AML-193 (cell line): ENCODE data around the gene NEK6.
A peak's percentile ranks its signal among the peaks of the same experiment; 100 is the strongest.

Experiments
- DNase-seq, 2 experiments: peaks; one replicate each; lab custom pipeline; 2025; lab: John Stamatoyannopoulos, UW

NEK6 gene

DNA sequence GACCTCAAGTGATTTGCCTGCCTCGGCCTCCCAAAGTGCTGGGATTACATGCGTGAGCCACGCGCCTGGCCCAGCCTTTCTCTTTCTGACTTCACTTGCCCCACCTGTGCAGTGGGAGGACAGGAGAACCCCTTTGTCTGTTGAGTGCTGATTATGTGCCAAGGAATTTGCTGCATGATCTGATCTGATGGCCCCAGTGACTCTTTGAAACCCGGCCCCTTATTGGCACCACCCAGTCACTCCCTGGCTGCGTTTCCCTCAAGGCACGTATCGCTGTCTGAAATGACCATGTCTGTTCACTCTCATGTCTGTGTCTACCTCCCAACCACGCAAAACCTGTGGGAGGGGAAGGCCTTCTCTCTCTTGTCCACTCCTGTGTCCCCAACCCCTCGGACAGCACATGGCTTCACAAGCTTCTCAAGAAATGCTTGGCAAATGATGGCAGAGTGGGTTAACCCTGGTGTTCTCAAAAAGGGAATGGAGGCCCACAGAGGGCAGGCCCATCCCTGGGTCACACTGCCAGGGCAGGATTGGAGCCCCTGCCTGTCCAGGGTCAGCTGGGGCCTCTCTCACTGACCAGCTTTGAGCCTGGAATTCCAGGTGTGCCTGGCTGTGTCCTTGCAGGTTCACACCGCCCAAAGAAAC lies 21.9 kb downstream of the NEK6 start:
- DNase-seq, result no peak

DNA sequence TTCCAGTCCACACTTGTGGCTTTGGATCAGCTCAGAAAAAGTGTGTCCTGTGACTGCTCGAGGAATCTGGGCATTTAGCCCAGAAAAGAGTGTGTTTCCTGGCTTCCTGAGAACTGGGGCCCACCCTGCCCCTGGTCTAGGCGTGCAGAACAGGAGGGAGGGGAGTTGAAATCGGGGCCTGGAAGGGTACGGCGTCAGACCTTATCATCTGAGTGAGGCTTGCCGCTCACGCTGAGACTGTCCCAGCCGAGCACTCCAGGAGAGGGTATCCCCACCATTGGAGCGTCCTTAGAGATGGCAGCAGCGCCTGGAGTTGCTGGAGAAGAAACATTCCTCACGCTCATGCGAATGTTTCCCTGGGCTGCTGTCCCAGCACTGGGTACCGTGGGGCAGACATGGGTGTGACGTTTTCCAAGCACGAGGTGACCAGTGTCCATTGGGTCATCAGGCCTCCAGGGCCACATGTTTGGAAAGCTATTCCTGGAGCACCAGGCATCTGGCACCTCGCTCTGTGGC lies 22.5 kb downstream of the NEK6 start:
- no peak for DNase-seq

DNA sequence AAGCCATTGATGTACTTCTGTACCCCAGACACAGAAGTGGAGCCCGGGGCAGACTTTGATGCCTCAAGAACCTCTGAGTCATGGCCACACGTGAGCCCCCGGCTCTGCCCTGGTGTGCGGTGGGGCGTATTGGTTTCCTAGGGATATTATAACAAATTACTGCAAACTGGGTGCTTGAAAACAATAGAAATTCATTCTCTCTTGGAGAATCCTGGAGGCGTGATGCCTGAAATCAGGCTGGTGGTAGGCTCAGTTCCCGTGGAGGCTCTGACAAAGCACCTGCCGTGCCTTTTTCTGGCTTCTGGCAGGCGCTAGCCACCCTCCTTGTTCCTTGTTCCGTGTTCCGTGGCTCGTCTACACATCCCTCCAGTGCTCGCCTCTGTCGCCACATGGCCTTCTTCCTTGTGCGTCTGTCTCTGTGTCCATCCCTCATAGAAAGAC lies 24.2 kb downstream of the NEK6 start:
- DNase-seq, result no peak

DNA sequence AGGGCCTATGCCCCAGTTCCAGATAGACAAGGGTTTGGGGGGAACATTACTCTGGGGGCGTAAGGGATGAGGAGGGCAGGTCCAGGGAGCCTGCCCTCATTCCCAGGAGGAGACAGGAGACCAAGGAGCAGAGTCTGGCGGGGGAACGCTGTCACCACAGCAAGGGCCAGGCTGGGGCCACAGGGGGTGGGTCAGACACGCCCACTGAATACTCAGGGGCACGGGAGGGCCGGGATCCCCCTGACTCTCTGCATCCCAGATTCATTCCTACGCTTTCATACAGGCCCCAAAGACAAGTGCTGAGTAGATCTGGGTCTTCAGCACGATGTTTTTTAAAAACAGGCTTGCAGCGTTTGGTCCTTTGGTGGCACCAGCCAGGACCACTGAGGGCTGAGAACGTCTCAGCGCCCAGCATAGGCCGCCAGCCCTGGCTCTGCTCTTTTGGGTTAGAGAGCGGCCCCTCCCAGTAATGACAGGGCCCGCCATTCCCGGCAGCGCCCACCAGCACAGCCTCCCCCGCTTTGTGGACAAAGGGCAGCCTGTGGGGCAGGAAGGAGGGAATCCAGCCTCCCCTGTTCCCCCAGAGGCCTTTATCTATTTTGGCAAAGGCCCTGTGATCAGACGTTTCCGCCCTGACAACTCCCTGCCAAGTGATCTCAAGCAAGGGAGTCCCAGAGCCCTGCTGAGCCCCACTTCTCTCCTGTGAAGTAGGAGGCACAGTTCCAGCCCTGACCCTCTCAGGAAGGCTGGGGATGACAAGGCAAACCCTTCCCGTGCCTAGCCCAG lies 24.9 kb downstream of the NEK6 start:
- DNase-seq, result no peak

DNA sequence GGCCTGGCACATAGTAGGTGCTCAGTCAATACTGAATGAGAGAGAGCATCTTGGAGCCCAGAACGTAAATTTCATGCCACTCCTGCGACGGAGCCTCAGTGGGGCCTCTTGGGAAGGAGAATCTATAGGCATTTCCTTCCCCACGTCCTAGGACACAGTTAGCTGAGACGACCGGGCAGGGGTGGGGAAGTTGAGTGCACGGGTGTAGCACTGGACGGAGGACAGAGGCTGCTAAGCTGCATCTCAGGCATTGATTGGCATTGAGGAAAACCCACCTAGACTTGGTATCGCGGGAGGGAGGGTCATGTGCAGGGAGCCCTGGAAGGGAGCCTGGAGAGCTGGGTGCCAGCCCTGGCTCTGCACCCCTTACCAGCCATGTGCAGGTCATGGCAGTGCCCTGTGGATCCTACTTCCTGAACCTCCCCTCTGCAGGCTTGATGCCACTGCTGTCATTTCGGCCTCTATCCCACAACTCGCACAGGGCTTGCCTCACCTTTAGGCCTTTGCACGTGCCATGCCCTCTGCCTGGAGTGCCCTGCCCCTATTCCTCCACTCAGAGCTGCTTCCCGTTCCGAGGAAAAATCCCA lies 25.6 kb downstream of the NEK6 start:
- DNase-seq, result no peak

DNA sequence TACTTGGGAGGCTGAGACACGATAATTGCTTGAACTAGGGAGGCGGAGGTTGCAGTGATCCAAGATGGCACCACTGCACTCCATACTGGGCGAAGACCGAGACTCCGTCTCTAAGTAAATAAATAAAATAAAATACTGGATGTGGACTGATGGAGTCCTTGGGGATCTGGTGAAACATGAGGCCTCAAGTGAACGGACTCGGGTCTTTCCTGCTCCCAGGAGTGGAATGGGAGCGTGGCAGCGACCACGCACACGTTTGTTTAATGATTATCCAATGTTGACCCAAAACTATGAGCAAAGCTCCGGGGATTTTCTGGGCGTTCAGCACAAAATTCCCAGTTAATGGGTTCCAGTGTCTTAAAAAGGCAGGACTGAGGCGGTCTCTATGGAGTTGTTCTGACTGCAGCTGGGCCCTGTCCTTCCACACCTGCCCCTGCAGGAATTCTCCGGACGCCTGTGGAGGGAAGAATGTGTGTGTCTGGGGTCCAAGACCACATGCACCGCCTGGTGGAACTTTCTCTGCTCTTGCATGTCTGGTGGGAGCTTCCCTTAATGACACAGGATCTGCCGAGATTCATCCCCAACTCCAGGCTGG lies 26.6 kb downstream of the NEK6 start:
- DNase-seq, result no peak

DNA sequence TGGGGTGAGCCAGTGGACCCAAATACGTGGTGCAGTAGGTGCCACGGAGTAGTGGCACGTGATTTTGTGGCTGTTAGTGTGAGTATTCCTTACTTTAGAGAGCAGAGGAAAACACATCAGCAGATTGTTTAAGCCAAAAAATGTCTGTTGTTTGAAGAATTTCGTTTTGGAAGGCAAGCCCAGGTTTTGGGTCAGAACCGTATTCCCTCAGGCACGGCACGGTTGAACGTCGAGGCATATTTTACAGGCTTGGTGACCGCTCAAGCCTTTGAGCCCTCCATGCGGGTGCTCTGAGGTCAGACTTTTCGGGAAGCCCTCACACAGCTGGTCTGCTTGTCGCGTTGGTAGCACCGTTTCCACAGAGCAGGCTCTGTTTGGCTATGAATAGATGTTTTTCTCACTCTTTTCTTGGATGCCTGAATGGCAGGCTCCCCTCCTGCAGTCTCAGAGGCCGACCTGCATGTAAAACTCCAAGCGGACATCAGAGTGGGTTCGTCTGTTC lies 27.2 kb downstream of the NEK6 start:
- no peak for DNase-seq

DNA sequence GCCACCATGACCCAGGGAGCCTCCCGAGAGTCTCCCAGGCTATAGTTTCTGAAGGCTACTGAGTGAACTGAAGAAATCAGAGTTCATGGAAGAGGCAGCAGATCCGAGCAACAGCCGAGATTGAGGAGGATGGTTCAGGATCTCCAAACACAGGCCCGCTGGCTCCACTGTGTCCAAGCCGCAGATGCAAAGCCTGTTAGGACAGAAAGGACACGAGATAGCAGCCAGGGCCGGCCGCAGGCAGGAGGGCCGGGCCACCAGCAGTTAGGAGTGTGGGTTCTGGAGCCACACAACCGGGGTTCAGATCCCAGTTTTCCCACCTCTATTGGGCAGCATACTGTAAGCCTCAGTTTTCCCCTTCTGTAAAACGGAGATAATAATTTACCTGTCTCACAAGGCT lies 27.7 kb downstream of the NEK6 start:
- DNase-seq, result no peak

DNA sequence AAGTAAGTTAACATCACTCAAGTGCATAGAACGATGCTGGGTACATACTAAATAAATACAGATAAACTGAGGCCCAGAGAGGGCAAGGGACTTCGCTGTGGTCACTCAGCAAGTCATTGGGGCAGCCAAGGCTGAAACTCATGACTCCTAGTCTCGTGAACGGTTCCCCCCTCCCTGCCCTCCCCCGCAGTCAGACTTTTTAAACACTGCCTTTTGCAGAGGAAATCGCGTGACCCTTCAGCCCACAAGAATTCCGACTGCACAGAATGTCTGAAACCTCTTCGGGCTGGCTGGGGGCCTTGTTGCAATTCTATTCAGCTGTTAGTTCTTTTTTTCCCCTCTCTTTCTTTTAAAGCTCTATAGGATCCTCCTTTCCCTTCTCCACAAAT lies 28.1 kb downstream of the NEK6 start:
- DNase-seq, result peak; percentile 72 to 78

DNA sequence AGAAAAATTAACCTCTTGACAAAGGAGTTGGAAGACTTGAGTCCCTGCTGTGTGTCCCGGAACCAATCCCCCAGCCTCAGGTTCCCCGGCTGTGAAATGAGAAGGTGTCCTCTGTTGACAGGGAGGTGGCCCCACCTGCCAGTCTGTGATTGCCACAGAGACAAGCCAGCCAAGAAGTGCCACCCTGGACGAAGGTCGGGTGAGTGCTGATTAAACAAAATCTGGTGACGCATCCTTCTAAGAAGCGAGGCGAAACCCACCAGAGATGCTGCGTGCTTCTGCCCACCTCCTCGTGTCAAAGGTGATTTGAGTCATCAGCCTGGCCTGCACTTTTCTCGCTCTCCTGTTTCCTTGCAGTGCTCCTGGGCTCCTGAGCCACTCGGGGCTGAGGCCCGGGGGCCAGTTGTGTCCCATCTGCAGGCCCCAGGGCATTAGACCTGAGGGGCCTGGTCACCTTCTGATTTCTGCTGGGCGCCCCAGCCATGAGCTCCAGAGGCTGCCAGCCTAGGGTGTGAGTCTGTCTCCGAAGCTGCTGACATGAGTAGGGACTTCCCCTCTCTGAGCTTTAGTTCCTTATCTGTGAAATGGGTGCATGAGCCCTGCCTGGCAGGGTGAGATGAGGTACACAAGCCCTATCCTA lies 28.7 kb downstream of the NEK6 start:
- DNase-seq, result no peak

DNA sequence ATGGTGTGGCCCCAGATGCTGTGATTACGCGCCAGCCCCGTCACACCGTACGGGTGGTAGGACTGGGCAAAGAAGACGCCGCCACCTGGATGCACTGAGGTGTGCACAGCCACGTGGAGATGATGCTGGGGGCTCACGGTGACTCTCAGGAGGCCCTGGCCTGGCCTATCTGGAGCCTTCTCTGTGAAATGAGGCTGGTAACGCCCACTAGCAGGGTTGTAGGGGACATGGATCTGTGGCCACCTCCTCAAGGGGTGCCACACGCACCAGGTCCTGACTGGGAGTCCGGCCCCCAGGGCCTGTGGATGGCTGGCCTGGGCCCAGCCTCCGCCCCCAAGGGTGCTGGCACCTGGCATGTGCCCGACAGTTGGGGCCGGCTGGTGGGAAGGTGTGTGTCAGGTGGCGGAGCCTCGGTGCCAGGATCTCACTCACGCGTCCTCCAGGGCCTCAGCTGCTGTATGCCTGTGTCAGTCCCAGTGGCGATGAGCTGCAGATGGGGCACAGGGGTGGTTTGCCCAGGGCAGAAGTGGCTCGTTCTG lies 32.4 kb downstream of the NEK6 start:
- DNase-seq, result no peak

DNA sequence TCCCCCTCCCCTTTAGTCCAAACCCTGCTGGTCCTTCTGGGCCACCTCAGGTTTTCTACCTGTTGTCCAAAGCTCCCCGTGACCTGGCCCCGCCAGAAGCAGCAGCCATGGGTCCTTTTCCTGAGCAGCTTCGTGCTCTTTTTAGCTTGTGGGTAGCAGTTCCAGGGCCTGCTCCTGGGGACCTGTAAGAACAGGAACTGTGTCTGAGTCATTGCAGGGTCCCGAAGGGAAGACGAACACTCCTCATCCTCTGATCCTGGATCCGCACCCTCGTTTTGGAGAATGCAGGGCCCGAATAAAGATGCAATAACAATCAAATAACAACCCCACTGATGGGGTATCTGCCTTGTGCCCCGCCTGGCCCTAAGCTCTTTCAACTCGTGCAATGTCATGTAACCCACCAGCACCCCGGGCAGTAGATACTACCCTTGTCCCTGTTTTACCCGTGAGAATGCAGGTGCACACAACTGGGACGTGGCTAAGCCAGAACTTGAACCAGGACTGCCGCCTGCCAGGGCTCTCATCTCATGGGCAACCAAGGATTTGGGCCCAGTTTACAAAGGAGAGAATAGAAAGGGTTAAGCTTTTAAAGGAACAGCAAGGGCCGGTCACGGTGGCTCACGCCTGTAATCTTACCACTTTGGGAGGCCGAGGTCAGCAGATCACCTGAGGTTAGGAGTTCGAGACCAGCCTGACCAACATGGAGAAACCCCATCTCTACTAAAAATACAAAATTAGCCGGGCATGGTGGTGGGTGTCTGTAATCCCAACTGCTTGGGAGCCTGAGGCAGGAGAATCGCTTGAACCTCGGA lies 33.2 kb downstream of the NEK6 start:
- DNase-seq, result no peak

DNA sequence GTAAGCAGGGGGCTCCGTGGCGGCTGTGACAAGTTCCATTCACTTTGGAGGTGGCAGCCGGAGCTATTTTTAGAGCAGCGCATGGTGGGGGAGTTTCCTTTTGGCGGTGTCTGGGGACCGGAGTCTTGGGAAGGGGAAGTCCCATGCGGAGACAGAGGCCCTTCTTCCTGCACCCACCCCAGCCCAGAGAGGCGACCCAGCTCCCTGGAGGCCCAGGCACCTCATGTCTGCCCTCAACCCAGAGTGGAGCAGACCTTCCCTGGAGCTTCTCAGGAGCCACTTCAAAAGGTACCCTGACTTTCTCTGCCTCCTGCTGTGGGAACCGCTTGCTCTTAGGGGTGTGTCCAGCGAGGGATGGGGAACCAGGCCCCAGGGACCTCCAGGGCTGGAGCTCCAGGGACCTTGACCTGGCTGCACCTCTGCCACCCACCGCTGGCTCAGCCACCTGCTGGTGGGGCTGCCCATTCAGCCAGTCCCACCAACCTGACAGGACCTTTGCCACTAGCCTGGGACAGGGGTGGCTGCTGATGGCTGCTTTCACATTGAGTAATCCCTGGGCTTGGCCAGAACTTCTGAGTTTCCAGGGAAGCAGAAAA lies 34.1 kb downstream of the NEK6 start:
- no peak for DNase-seq

DNA sequence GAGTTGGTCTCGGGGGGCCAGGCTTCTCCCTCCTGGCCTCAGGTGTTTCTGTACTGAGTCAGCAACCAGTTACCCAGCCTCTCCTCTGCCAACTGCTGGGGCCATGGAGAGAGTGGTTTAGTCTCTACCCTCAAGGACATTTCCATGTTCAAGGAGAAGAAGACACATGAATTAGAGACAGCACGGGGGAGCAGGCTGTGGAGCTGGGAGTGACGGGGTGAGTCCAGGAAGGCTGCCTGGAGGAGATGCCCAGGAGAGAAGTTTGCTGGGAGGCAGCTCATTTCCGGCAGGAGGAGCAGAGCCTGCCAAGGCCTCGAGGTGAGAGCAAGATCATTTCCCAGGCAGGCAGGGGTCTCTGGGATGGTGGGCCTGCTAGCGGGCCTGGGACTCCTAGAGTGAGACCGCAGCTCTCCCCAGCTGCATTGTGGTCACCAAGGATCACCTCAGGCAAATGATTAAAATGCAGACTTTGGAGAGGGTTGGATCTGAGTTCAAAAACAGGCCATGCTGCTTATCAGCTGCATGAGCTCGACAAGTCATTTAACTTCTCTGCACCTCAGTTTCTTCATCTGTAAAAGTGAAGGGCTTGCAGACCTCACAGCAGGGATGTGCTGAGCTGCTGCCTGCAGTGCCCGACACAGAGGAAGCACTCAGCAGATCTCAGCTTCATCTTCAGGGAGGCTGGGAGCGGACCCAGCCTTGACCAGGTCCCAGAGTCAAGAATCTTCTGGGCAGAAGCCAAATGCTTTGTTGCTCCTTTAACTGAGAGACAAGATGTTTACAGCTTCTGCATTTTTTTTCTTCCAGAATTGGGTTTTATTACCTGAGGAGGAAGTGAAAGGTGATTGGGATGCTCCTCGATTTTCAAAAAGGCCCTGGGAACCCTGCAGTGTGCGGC lies 35.2 kb downstream of the NEK6 start:
- no peak for DNase-seq

DNA sequence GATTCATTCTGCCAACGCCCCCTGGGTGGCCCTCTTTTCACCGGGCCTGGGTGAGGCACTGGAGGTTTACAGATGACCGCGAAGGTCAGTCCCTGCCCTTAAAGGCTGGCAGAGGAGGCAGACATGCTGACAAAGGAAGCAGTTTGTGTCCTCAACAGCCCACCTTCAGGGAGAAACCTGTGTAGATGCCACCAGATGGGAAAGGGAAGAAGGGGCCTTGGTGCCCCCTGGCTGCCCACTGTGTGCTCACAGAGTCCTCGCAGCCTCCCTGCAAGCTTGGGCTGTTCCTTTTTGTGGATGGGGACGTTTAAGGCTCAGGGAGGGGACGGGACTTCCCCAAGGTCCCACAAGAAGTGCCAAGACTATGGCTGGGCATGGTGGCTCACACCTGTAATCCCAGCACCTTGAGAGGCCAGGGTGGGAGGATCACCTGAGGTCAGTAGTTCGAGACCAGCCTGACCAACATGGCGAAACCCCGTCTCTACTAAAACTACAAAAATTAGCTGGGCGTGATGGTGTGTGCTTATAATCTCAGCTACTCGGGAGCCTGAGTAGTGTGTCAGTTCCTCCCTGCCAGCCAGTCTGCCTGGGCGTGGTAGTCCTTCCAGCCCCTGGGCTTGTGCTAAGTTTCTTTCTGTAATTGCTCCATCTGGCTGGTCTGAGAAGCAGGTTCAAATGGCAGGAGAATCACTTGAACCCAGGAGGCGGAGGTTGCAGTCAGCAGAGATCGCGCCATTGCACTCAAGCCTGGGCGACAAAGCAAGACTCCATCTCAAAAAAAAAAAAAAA lies 36.2 kb downstream of the NEK6 start:
- DNase-seq, result no peak

DNA sequence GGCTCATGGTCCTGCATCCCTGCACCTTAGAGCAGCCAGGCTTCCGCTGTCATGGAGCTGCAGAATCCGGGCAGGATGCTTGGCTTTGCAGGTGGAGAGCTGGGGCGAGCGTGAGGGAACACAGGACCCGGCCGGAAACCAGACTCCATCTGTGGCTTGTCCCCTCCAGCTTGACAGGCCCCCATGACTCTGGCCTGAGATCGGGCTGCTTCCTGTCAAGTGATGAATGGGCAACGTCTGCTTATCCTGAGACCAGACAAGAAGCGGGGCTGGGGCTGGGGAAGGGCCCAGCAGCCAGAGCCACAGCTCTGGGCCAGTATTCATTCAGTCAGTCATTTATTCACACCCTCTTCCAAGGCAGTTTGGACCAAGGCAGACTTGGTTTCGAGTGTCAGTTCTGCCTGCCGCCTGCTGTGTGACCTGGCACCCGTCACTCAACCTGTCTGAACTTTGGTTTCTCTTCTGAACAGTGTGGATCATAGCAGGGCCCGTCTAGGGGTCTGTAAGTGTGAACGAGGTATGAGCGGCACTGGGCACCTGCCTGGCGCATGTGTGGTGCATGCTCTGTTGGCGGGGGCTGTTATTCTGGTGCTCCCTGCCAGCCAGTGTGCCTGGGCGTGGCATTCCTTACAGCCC lies 37.5 kb downstream of the NEK6 start:
- DNase-seq, result no peak

DNA sequence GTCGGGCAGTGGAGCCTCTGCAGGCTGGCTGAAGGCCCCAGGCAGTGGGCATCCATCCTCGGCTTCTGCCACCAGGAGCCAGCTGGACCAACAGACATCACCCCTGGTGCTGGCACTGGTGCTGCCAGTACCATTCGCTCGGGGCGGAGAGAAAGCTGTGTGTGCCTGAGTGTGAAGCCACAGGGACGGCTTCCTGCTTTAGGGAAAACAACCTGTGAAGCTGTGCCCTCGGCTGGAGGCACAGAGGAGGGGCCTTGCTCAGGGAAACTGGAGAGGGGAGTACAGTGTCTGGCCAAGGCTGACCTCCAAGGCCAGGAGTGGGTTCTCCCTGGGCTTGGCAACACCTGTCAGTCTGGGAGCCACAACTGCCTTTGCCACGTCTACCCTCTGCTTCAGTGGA lies 38.3 kb downstream of the NEK6 start:
- no peak for DNase-seq
